GM23248 (cell line): ENCODE measurements around the gene DRD4. TPM values are rescaled to one million over a fixed set of nuclear protein-coding genes. Genes with fewer than 3 reads are reported as not detected.

Source experiments
- DNase-seq: peaks from one replicate; pipeline ENCODE4 v3.0.0-alpha.2; 2015
- H2AFZ ChIP-seq: fragments of 200-600 bp; sonication (generic); 2 replicates; pipeline ENCODE4 v1.6.1; 2016; ENCODE audit warnings: antibody characterized with exemption
- H3F3A ChIP-seq: fragments of 200-600 bp; sonication (generic); 2 replicates; pipeline ENCODE4 v1.6.1; 2016; ENCODE audit warnings: mild to moderate bottlenecking, antibody characterized with exemption, mixed run types; ENCODE audit not compliant: insufficient read depth
- H3K27ac ChIP-seq: fragments of 200-600 bp; sonication (generic); 2 replicates; pipeline ENCODE4 v1.5.1; 2016; ENCODE audit warnings: mild to moderate bottlenecking
- H3K27me3 ChIP-seq: fragments of 200-600 bp; sonication (generic); replicated peaks from 2 replicates; pipeline ENCODE4 v1.6.1; 2016; ENCODE audit warnings: mild to moderate bottlenecking; ENCODE audit not compliant: insufficient read depth
- H3K36me3 ChIP-seq: fragments of 200-600 bp; sonication (generic); 2 replicates; pipeline ENCODE4 v1.6.1; 2016; ENCODE audit warnings: low read depth, mild to moderate bottlenecking
- H3K4me1 ChIP-seq: fragments of 200-600 bp; sonication (generic); 2 replicates; pipeline ENCODE4 v1.6.1; 2016; ENCODE audit warnings: mild to moderate bottlenecking; ENCODE audit not compliant: insufficient read depth
- H3K4me2 ChIP-seq: fragments of 200-600 bp; sonication (generic); one replicate; pipeline ENCODE4 v1.6.1; 2016; ENCODE audit warnings: mild to moderate bottlenecking; ENCODE audit not compliant: unreplicated experiment
- H3K4me3 ChIP-seq: fragments of 200-600 bp; sonication (generic); 2 replicates; pipeline ENCODE4 v1.5.1; 2016; ENCODE audit warnings: mild to moderate bottlenecking
- H3K79me2 ChIP-seq: fragments of 200-600 bp; sonication (generic); 2 replicates; pipeline ENCODE4 v1.6.1; 2016; ENCODE audit warnings: mild to moderate bottlenecking; ENCODE audit not compliant: insufficient read depth
- H3K9ac ChIP-seq: fragments of 200-600 bp; sonication (generic); 2 replicates; pipeline ENCODE4 v1.6.1; 2016; ENCODE audit warnings: mild to moderate bottlenecking
- H3K9me2 ChIP-seq: fragments of 200-600 bp; sonication (generic); 2 replicates; pipeline ENCODE4 v1.6.1; 2016; ENCODE audit warnings: mixed run types, mild to moderate bottlenecking, moderate library complexity; ENCODE audit not compliant: insufficient read depth
- H3K9me3 ChIP-seq: fragments of 200-600 bp; sonication (generic); one replicate; pipeline ENCODE4 v1.6.1; 2017; ENCODE audit warnings: low read depth
- H4K20me1 ChIP-seq: fragments of 200-600 bp; sonication (generic); 2 replicates; pipeline ENCODE4 v1.6.0; 2016; ENCODE audit not compliant: insufficient read depth
- EZH2 ChIP-seq: fragments of 200-600 bp; sonication (generic); IDR thresholded peaks from 2 replicates; pipeline ENCODE4 v1.6.1; 2018; ENCODE audit warnings: antibody characterized with exemption, mild to moderate bottlenecking; ENCODE audit not compliant: insufficient read depth, poor library complexity, severe bottlenecking
- EZH2phosphoT487 ChIP-seq: fragments of 200-600 bp; sonication (generic); IDR thresholded peaks from 2 replicates; pipeline ENCODE4 v1.6.1; 2018; ENCODE audit warnings: antibody characterized with exemption, moderate library complexity, mild to moderate bottlenecking, low read depth; ENCODE audit not compliant: insufficient read depth
- WGBS, 2 experiments: methylation state at CpG; one replicate each; pipeline ENCODE4 v1.1.6; 2015 to 2017; ENCODE audit warnings: low lambda C conversion rate in 2 of 2, low coverage in 1 of 2; ENCODE audit errors: missing lambda C conversion rate in 2 of 2; 5-methylcytosine and 5-hydroxymethylcytosine counted together
- in situ Hi-C: fragments of 300-500 bp; cut with MboI; formaldehyde crosslinking; loops from 2 replicates; pipeline ENCODE4 v1.15.0; 2020
- polyA plus RNA-seq: library from polyadenylated mRNA; unstranded; fragments of >200 nt; fragmentation: Nextera tagmentation; extraction: Ambion mirVana; gene quantifications from 2 replicates; pipeline ENCODE4 v1.2.1, GENCODE V29; 2016
- total RNA-seq: library from RNA; depleted of rRNA; stranded (reverse); fragments of >200 nt; shearing (Covaris generic); gene quantifications from 2 replicates; pipeline ENCODE4 v1.2.3, GENCODE V29; 2014

DRD4 gene
- total and polyA plus RNA-seq, 2 experiments from 2014 or later, result not detected

- 71 to 72% methylated on average over 11 of the region's 11 CpGs for WGBS, 2 experiments
- no peak overlapping the region for H3K4me3 ChIP-seq
- TF ChIP-seq EZH2phosphoT487 (no peak), EZH2 (no peak)
- H3K9me2 ChIP-seq, result no peaks in the 10 kb centered on the region
- H3K36me3 ChIP-seq, result peaks cover 5% of the 10 kb centered on the region; the same call in 1 of the 2 replicates
- H3K4me2 ChIP-seq, result no peak overlapping the region
- no peak overlapping the region for H3K9ac ChIP-seq
- DNase-seq, result no peak
- H3K4me1 ChIP-seq, result 0 out of 2 replicates have a peak, but pooled peaks cover 4% of the 10 kb centered on the region
- peaks cover 89% of the 10 kb centered on the region for H3K79me2 ChIP-seq
- in situ Hi-C loops, result no loop called here
- H2AFZ ChIP-seq, result no peak overlapping the region
- H3K9me3 ChIP-seq, result no peaks in the 10 kb centered on the region
- H3K27ac ChIP-seq, result no peak overlapping the region
- H4K20me1 ChIP-seq, result no peaks in the 10 kb centered on the region
- no peaks in the 10 kb centered on the region for H3K27me3 ChIP-seq
- H3F3A ChIP-seq, result no peaks in the 10 kb centered on the region
Observed at GRCh38 chr11:590997-591396, 46.1 kb upstream of the DRD4 start.

- Histone ChIP-seq H3K9ac (no peak overlapping the region), H3K4me3 (no peak overlapping the region), H4K20me1 (no peaks in the 10 kb centered on the region), H3K9me3 (no peaks in the 10 kb centered on the region), H3K27ac (no peak overlapping the region), H3K4me1 (0 out of 2 replicates have a peak, but pooled peaks cover 4% of the 10 kb centered on the region), H3K4me2 (no peak overlapping the region), H3K9me2 (no peaks in the 10 kb centered on the region), H3K36me3 (peaks cover 5% of the 10 kb centered on the region; the same call in 1 of the 2 replicates), H3F3A (no peaks in the 10 kb centered on the region), H3K27me3 (no peaks in the 10 kb centered on the region), H3K79me2 (peaks cover 80% of the 10 kb centered on the region), H2AFZ (no peak overlapping the region)
- in situ Hi-C loops, result no loop called here
- DNase-seq, result no peak
- TF ChIP-seq EZH2phosphoT487 (no peak), EZH2 (no peak)
- WGBS, 2 experiments, result 91 to 94% methylated on average over 20 to 22 of the region's 22 CpGs
Observed at GRCh38 chr11:592501-592900, 44.6 kb upstream of the DRD4 start.

DNA sequence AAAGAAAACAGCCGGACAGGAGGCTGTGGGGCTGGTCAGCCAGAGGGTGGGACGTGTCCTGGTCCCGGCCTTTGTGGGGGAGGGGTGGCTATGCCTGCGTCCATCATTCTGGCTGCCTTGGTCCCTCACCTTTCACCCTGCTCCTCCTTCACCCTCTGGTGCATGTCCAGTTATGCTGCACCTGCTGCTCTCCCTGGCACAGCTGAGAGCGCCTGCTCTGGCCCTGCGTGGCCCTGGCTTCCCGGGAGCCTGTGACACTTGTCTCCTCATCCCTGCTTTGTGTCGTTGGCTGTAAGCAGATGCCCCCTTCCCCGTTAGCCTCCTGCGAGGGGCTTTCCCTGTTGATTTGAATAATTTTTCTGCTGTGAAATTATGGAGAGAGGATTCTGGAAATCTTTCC is 44.2 kb upstream of the DRD4 start:
- DNase-seq, result no peak
- Histone ChIP-seq H3F3A (no peaks in the 10 kb centered on the region), H3K9me2 (no peaks in the 10 kb centered on the region), H3K9ac (no peak overlapping the region), H4K20me1 (no peaks in the 10 kb centered on the region), H3K4me1 (0 out of 2 replicates have a peak, but pooled peaks cover 2% of the 10 kb centered on the region), H3K27ac (no peak overlapping the region), H3K79me2 (peaks cover 75% of the 10 kb centered on the region), H3K9me3 (no peaks in the 10 kb centered on the region), H3K36me3 (peaks cover 5% of the 10 kb centered on the region; the same call in 1 of the 2 replicates), H3K4me2 (no peak overlapping the region), H2AFZ (no peak overlapping the region), H3K27me3 (no peaks in the 10 kb centered on the region), H3K4me3 (no peak overlapping the region)
- WGBS, 2 experiments, result 86% methylated on average over 10 of the region's 10 CpGs
- TF ChIP-seq EZH2phosphoT487 (no peak), EZH2 (no peak)
- in situ Hi-C loops, result no loop called here

- Histone ChIP-seq H3K4me1 (no peaks in the 10 kb centered on the region), H3K27me3 (no peaks in the 10 kb centered on the region)
- TF ChIP-seq EZH2phosphoT487, result no peak
- no peak for TF ChIP-seq EZH2
Observed at GRCh38 chr11:593347-593746, 43.7 kb upstream of the DRD4 start.

DNA sequence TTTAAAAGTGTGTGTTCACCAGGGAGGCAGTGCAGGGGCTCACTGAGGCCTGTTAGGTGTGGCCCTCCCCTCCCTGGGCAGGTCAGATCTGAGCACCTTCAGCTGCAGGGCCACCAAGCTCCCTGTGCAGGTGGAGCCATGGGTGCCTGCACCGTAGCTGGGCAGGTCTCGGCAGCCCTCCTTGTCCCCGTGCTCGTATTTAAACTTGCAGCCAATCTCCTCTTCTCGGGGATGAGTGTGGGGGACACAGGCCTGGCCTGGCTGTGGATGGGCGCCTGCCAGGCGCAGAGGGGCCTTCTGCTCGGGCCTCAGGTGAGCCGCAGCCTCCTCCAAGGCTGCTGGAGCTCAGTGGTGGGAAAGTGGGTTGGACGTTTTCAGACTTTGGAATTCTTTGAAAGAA is 41.7 kb upstream of the DRD4 start:
- Histone ChIP-seq H3K9me3 (no peaks in the 10 kb centered on the region), H3K27me3 (no peaks in the 10 kb centered on the region), H3K36me3 (no peaks in the 10 kb centered on the region; the same call in 1 of the 2 replicates), H3K4me3 (no peak overlapping the region), H3K4me1 (no peaks in the 10 kb centered on the region), H4K20me1 (no peaks in the 10 kb centered on the region), H3K4me2 (no peak overlapping the region), H3K9ac (no peak overlapping the region), H2AFZ (no peak overlapping the region), H3K27ac (no peak overlapping the region), H3K9me2 (no peaks in the 10 kb centered on the region), H3K79me2 (peaks cover 69% of the 10 kb centered on the region), H3F3A (no peaks in the 10 kb centered on the region)
- no peak for DNase-seq
- TF ChIP-seq EZH2phosphoT487, result no peak
- in situ Hi-C loops, result no loop called here
- 91 to 97% methylated on average over 10 of the region's 10 CpGs for WGBS, 2 experiments

More at GRCh38 chr11:593347-593746, 43.7 kb upstream of the DRD4 start:
- H3K27ac ChIP-seq, result no peak overlapping the region
- peaks cover 4% of the 10 kb centered on the region; the same call in 1 of the 2 replicates for H3K36me3 ChIP-seq
- no peaks in the 10 kb centered on the region for H3K9me2 ChIP-seq
- in situ Hi-C loops, result no loop called here
- no peak overlapping the region for H2AFZ ChIP-seq
- no peaks in the 10 kb centered on the region for H4K20me1 ChIP-seq
- H3K79me2 ChIP-seq, result peaks cover 71% of the 10 kb centered on the region
- H3K9ac ChIP-seq, result no peak overlapping the region
- no peaks in the 10 kb centered on the region for H3F3A ChIP-seq
- H3K9me3 ChIP-seq, result no peaks in the 10 kb centered on the region
- H3K4me3 ChIP-seq, result no peak overlapping the region
- no peak overlapping the region for H3K4me2 ChIP-seq
- 94% methylated on average over 15 to 21 of the region's 21 CpGs for WGBS, 2 experiments
- no peak for DNase-seq
